GM10248 (cell line): ENCODE data around the gene EDEM1.

Experiments used
- CTCF ChIA-PET: fragments of 300-600 bp; sonication (Branson Sonifier 250); formaldehyde crosslinking; extraction: SDS; loops from one replicate; lab custom pipeline; 2021; ENCODE audit warnings: antibody characterized with exemption; lab: Yijun Ruan, JAX
- POLR2A ChIA-PET: fragments of 350-650 bp; sonication (Branson Sonifier 250); formaldehyde crosslinking; extraction: SDS; loops from one replicate; lab custom pipeline; 2020; ENCODE audit warnings: antibody characterized with exemption; lab: Yijun Ruan, JAX
- DNase-seq: peaks from one replicate; pipeline ENCODE4 v3.0.0; 2012; ENCODE audit errors: extremely low spot score
- TF ChIP-seq, protein P1 (sequence below): IDR thresholded peaks from 2 replicates; pipeline ENCODE4 v1.5.1; 2012; ENCODE audit warnings: mild to moderate bottlenecking, low read depth; ENCODE audit errors: extremely low read depth, missing control alignments, control extremely low read depth

EDEM1 gene

DNA sequence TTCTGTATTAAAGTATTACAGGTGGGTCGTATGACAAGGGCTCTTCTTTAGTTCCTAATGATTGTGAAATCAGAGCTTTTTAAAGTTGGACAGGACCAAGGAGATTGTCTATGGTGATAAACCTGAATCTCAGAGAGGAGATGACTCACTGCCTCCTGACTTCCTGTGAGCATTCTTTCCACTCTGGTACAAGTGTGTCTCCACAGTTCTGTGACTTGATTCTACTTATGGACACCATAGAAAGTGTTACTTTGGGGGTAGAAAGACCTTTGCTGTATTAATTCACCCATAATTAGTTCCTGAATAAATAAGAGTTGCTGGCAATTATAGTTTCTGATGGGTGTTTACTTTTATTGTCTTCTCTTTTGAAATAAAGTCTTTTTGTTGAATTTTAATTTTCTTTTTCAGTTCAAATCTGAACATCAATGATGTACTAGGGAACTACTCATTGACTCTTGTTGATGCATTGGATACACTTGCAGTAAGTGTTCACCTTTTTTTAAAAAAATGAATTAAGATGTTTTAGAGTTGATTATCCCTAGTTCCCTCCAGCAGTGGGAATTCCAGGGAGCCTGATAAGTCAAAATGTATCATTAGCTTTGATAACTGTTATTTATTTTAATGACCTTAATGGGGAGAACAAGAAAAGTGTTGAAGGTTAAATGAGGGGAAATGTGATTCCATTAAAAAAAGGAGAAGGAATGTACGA lies 7.4 kb downstream of the EDEM1 start:
- TF ChIP-seq, protein P1, sequence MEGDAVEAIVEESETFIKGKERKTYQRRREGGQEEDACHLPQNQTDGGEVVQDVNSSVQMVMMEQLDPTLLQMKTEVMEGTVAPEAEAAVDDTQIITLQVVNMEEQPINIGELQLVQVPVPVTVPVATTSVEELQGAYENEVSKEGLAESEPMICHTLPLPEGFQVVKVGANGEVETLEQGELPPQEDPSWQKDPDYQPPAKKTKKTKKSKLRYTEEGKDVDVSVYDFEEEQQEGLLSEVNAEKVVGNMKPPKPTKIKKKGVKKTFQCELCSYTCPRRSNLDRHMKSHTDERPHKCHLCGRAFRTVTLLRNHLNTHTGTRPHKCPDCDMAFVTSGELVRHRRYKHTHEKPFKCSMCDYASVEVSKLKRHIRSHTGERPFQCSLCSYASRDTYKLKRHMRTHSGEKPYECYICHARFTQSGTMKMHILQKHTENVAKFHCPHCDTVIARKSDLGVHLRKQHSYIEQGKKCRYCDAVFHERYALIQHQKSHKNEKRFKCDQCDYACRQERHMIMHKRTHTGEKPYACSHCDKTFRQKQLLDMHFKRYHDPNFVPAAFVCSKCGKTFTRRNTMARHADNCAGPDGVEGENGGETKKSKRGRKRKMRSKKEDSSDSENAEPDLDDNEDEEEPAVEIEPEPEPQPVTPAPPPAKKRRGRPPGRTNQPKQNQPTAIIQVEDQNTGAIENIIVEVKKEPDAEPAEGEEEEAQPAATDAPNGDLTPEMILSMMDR = no peak
- no peak for DNase-seq

DNA sequence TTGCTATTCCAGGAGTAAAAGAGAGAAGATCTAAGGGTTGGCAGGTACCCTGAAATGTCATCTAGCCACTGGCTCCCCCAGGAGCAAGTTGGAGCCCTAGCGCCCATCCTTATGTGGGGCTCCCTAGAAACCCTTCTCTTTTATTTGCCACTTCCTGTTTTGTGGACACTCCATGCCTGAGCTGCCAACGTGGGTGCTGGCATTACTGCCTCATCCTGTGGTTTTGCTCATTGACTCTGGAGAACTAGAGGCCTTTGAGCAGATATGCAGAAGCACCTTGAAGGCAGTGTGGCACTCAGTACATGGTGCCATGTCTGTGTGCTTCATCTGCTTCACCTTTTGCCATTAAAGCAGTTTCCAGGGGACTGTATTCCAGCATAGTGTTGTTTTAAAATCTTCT lies 8.1 kb downstream of the EDEM1 start:
- TF ChIP-seq, protein P1 = no peak
- no peak for DNase-seq
- POLR2A ChIA-PET = no interaction called here
- CTCF ChIA-PET = interaction anchor here (1.0 to 5.4 kb wide), 6 partner anchors 11 to 72 kb away, joined by 3 to 41 read pairs (median 9); partner anchors contain the start of gene ARL8B

More for the DNA sequence above, 7.4 kb downstream of the EDEM1 start:
- CTCF ChIA-PET = interaction anchor here (0.9 to 5.4 kb wide), 7 partner anchors 14 to 72 kb away, joined by 3 to 41 read pairs (median 4); partner anchors contain the start of gene ARL8B
- POLR2A ChIA-PET = no interaction called here

DNA sequence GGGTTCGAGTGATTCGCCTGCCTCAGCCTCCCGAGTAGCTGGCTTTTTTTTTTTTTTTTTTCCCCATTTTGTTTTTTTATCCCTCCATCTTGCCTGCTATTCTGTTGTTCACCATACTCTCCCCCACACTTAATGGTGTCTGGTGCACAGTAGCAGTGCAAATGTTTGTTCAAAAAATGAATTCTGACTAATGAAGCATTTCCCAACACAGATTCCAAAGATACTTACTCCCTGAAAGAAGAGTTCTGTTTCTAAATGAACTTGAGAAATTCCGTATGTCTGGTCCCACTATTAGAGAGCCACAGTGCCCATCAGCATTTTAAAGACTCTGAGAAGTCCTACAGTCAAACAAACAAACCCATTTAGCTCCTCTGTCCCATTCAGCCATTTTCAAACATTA lies 9.5 kb downstream of the EDEM1 start:
- DNase-seq = no peak
- POLR2A ChIA-PET = interaction anchor here (0.6 to 1.2 kb wide), 3 partner anchors 8 to 178 kb away, joined by 4 to 7 read pairs (median 5); partner anchors contain the start of gene EDEM1
- CTCF ChIA-PET = interaction anchor here (1.0 to 5.4 kb wide), 11 partner anchors 8 to 74 kb away, joined by 3 to 41 read pairs (median 4); partner anchors contain the start of gene ARL8B
- TF ChIP-seq, protein P1 = no peak

DNA sequence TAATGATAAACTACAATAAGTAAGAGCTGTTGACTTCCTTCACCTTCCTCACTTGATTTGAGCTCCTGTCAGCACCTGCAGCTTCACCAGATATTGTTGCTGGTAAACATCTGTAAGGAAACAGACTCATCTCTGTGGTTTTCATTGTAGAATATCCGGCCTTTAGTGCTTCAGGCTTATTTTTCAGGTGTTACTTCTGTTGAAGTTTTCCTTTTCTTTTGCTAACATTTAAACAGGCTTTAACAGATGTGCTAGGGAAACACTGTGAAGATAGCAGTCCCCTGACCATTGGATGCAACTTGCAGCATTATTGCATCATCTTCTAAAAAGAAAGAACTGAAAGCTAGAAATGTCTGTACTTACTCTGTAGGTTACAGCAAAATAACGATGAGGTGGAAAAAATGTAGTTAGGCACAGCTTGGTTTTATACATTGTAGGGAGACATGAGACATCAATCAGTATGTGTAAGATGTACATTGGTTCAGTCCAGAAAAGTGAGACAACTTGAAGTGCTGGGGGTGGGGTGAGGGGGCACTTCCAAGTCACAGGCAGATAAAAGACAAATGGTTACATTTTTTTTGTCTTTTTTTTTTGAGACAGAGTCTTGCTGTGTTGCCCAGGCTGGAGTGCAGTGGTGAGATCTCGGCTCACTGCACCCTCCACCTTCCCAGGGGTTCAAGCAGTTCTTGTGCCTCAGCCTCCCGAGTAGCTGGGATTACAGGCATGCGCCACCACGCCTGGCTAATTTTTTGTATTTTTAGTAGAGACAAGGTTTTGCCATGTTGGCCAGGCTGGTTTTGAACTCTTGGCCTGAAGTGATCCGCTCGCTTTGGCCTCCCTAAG lies 10.2 kb downstream of the EDEM1 start:
- CTCF ChIA-PET = interaction anchor here (1.0 to 5.4 kb wide), 9 partner anchors 9 to 74 kb away, joined by 3 to 41 read pairs (median 5); partner anchors contain the start of gene ARL8B
- TF ChIP-seq, protein P1 = no peak
- POLR2A ChIA-PET = interaction anchor here (0.6 to 1.2 kb wide), 3 partner anchors 8 to 179 kb away, joined by 4 to 7 read pairs (median 5); partner anchors contain the start of gene EDEM1
- DNase-seq = peak; percentile 69

DNA sequence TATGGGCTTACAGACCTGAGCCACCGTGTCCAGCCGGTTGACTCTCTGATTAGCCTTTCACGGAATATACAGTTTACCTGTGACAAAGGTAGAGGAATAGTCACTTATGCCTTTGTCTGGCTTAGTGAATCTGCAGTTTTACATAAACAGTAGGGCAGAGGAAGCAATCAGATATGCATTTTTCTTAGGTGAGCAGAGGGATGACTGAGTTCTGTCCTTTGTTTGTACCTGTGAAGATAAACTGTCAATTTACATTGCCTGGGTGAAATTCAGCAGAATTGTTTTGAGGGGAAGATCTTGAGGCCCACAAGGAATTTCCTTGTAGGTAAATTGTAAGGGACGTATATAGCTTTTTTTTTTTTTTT lies 10.8 kb downstream of the EDEM1 start:
- no peak for DNase-seq
- TF ChIP-seq, protein P1 = no peak
- CTCF ChIA-PET = interaction anchor here (1.0 to 5.4 kb wide), 6 partner anchors 8 to 75 kb away, joined by 4 to 41 read pairs (median 12); partner anchors contain the start of gene ARL8B
- POLR2A ChIA-PET = no interaction called here
